NCI-H345 treated with DMSO at 0.1 percent for 48 hours (cell line): Measurements from ENCODE around the gene HSPB7.
"Not testable (repeated sequence)": the region's sequence is repeated elsewhere in the genome, so short reads cannot be mapped to it uniquely, and the experiment has no call there.

Experiments
- DNase-seq: peaks from one replicate; lab custom pipeline; 2025; ENCODE audit not compliant: unreplicated experiment; lab: John Stamatoyannopoulos, UW

The HSPB7 gene

DNA sequence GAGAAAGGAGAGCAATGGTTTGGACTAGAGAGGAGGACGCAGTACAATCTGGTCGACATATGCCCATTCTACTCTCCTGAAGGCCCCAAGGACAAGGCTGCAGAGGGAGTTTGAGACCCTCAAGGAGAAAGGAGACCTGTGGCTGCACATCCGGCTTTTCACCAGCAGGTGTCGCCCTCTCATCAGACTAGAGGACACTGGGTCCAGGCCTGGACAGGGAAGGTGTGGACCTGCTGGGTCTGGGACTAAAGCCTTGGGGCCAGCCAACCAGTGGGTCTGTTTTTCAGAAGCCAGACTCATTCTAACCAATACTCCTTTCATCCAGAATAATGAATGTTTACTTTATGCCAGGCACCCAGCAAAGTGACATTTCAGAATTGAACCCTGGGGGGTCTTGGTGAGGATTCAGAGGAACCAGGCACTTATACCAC is 8.8 kb downstream of the HSPB7 start:
- peak; percentile 48 for DNase-seq

DNA sequence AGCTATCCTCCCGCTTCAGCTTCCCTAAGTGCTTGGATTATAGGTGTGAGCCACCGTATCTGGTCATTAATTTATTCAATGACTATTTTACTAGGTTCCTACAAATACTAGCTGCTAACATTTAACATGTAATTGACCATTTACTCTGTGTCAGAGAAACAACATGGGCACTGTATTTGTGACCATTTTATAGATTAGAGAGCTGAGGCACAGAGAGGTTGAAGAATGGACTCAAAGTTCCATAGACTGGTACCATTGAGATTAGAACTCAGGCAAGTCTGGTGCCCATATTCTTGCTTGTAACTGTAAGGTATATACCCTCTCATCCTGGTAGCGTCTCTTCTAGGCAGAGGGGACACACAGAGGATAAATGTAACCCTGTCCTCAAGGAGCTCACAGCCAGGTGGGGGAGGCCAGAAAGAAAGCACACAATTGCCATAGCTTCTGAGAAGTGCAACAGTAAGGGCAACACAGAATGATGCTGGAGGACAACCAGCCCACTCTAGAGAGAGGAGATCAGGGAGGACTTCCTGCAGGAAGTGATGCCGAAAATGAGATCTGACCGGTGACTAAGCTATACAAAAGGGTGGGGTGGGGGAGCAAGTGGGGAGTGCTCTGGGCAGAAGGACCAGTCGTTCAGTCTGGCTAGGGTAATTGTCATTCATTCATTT is 10.0 kb downstream of the HSPB7 start:
- no peak for DNase-seq

DNA sequence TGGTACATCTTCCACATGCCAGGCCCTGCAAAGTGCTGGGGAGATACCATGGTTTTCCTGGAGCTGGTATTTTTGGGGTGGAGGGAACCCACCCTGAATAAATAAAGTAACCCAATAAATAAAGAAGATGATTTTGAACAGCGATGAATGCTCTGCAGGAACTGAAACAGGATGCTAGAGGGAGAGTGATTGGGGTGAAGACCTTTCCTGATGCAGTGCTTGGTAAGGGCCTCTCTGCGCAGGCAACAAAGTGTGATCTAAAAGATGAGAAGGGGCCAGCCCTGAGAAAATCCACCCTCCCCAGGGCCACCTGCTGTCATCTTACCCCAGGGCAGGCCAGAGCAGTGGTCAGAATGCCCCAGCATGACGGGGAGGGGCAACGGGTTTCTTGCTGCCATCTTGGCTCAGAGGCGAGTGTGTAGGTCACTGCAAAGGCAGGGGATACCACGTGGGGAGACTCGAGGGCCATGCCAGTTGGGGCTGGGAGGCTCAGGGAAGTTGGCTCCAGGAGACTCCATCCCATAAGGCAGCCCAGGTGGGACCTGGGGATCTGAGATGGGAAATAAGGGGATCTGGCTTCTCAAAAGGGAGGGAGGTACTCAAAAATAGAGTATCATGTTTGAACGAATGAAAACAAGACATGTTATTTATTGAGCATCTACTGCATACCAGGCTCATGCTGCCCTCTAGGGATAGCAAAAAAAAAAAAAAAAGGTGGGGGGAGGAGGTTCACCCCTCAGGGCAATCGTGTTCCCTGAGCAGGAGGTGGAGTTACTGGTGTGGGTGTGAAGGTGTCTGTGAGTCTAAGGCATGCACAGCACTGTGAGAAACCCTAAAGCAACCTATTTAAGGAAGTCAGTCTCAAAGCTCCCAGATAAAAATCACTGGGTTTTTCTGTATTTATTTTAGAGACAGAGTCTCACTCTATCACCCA is 11.0 kb downstream of the HSPB7 start:
- no peak for DNase-seq

DNA sequence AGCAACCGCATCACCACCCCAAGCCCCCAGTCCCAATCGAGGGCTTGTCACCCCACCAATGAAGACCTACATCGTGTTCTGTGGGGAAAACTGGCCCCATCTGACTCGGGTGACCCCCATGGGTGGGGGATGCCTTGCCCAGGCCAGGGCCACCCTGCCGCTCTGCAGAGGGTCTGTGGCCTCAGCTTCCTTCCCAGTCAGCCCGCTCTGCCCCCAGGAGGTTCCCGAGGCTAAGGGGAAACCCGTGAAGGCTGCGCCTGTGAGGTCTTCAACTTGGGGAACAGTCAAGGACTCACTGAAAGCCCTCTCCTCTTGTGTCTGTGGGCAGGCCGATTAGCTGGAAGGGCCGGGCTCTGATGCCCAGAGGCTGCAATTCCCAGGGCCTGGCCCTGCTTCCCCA is 11.8 kb downstream of the HSPB7 start:
- no peak for DNase-seq

DNA sequence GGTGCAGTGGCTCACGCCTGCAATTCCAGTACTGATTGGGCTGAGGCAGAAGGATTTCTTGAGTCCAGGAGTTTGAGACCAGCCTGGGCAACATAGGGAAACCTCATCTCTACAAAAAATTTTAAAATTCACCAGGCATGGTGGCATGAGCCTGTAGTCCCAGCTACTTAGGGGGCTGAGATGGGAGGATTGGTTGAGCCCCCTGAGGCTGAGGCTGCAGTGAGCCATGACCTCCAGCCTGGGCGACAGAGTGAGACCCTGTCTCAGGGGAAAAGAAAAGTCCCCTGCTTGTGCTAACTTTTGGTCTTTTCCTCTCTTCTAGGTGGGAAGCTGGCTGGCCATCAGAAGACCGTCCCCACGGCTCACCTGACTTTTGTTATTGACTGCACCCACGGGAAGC is 12.2 kb downstream of the HSPB7 start:
- DNase-seq, result no peak

DNA sequence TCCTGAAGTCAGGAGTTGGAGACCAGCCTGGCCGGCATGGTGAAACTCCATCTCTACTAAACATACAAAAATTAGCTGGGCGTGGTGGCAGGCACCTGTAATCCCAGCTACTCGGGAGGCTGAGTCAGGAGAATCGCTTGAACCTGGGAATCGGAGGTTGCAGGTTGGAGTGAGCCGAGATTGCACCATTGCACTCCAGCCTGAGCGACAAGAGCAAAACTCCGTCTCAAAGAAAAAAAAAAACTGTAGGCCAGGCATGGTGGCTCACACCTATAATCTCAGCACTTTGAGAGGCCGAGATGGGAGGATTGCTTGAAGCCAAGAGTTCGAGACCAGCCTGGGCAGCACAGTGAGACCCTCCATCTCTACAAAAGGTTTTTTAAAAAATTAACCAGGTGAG is 16.6 kb downstream of the HSPB7 start:
- not testable (repeated sequence) for DNase-seq

DNA sequence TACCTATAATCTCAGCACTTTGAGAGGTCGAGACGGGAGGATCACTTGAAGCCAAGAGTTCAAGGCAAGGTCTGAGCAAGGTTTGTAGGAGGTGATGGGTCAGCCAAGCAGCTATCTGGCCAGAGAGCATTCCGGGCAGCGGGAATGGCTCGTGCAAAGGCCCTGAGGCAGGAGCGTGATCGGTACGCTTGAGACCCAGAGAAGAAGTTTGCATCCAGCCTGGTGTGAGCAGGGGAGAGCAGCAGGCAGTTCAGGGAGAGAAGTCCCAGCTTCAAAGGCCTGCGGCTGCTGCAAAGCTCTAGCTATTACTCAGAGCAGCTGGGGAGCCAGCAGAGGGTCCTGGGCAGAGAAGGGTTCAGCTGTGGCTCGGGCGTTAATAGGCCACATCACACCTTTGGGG is 18.9 kb downstream of the HSPB7 start:
- no peak for DNase-seq

DNA sequence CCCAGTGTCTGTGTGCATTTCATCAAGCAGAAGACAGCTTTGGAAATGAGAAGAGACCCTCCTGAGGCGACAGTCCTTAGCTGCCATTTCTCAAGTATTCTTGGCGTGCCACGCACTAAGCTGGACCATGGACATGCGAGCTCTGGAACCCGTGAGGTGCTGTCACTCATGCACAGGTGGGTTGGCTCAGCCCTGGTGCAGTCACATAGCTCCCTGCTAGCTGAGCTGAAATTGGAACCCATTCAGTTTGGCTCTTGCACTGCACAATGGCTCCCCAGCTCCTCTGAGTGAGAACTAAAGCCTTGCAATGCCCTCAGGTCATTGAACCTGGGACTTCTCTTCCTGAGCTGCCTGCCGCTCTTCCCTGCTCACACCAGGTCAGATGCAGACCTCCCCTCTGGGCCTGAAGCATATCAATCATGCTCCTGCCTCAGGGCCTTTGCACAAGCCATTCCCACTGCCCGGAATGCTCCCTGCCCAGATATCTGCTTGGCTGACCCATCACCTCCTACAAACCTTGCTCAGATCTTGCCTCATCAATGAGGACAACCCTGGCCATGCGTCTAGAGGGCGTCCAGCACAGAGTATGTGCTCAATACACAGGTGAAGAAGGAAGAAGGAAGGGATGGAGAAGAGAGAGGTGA is 20.1 kb downstream of the HSPB7 start:
- no peak for DNase-seq

DNA sequence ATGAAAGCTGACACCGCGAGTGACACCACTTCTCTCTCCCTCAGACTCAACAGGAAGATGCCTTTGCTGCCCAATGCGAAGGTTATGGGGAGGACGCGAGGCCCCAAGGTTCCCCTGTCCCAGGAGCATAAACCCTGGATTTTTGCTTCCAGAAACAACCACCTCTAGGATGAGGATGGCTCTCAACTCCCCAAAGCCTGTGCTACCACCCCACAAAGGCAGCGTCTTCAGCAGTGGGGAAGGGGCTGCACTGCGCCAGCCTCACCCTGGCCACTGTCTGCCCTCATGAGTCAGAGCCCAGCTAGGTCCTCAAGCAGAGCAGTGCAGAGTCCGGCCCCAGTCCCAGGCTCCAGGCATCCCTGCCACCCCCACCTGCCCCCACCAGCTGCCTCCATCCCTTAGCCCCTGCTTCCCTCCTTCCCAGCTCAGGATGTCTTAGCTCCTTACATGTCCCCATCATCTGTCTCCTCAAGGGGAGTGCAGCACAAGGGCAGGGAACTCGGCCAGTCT is 20.7 kb downstream of the HSPB7 start:
- DNase-seq, result no peak

DNA sequence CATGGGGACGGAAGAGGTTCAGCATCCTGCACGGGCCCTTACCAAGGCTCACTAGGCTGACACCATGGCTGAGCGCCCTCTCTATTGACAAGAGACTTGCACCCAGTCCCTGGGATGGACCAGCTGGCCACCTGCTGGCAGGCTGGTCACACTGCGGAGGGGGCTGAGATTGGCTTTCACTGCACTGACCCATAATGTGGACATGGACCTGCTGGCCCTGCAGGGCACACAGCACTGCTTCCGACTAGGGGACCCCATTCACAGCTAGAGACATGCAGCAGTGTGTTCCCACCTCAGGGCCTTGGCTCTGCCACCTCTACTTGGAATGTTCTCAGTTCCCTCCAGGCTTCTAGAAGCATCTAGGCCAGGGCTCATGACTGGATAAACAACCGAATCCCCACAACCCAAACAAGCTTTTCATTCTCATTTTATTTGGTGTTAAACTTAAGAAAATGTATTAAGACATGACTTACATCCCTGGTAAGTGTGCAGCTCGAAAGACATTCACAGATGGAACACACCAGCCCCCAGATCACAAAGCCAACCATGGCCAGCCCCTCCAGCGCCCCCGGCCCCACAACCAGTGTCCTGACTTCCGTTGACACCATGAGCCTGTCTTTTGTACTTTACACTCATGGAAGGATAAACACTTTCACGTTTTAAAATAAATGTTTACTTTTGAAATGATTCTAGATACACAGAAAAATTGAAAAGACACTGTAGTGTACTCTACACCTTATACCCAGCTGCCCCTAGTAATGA is 23.1 kb downstream of the HSPB7 start:
- DNase-seq, result no peak

DNA sequence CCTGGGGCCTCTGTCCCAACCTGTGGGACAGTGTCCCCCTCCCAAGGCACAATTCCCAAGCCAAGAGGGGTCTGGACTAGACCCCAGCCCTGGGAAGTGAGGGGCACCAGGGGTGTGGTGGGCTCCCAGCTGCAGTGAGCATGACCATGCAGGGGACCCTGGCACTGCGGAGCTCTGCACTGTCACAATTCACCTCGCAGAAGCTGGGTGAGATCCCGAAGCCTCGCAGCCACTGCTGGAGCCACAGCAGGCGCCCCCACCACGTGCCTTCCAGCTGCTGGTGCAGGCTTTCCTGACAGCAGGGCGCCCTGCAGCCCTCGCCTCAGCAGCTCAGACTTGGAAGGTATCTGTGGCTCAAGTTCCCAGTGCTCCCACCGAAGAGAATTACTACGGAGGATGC is 23.8 kb downstream of the HSPB7 start:
- no peak for DNase-seq

DNA sequence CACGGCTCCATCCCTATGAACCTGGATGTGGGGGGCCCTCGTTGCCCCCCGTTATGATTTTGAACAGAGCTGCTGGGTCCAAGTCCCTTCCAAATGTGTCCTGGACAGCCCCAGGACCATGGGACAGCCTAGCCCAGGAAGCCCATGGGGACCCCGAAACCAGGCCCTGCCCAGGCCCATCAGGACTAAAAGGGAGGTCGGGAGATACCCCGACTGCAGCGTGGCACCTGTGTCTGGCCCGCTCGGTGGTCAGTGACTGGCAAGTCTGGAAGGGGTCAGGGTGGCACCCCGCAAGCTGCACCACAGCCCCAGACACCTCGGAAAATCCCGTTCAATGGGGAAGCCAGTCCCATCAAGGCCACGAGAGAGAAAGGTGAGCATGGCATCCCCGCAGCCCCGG is 24.2 kb downstream of the HSPB7 start:
- no peak for DNase-seq

DNA sequence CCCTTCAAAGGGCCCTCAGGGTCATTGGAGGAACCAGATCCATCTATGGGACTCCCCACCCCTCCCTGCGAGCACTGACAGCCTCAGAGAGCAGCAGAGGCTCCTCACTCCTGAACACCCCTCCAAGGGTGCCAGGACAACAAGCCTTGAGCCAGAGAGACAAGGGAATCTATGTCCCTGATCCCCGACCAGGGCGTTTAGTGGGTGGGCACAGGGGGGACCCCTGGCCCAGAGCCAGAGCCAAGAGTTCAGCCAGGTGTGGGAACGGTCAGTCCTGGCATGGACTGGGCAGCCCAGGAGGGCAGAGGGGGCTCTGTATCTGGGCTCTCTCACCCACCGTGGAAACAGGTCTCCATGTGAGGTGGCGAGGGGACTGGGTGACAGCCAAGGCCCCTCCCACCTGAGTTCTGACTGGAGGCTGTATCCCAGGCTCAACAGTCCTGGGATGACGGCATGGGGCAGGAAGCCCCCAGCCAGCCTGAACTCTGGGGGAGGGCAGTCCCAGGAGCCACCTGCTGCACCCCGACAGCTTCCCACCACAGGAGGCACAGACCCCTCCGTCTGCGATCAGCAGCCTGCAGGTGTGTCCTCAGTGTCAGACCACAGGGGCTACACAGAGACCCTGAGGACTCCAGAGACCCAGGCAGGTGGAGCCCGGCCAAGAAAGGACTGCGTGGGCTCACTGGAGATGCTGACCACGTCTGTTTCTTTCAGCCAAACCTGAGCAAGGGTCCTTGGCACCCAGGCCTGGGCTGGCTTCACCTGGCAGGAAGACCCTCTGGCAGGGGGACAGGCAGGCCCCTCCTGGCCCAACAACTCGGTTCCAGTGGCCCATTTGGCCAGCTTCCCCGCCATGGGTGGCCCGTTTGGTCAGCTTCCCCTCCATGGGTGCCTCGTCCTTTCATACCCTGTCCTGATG is 25.0 kb downstream of the HSPB7 start:
- DNase-seq, result no peak

DNA sequence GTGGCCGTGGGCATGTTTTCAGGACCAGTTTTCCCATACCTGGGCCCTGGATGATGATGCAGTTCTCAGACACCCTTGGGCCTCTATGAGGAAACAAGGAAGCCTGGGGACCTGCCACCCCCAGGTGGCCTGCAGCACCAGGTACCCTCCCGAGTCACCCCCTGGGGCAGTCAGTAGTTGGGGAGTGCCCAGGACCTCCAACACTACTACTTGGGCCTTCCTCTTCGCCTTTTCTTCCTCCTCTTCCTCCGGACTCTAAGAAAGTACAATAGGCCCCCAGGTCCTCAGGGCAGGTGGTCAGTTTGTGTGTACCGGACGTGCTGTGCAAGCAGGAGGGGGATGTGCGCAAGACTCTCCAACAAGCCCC is 25.7 kb downstream of the HSPB7 start:
- no peak for DNase-seq

DNA sequence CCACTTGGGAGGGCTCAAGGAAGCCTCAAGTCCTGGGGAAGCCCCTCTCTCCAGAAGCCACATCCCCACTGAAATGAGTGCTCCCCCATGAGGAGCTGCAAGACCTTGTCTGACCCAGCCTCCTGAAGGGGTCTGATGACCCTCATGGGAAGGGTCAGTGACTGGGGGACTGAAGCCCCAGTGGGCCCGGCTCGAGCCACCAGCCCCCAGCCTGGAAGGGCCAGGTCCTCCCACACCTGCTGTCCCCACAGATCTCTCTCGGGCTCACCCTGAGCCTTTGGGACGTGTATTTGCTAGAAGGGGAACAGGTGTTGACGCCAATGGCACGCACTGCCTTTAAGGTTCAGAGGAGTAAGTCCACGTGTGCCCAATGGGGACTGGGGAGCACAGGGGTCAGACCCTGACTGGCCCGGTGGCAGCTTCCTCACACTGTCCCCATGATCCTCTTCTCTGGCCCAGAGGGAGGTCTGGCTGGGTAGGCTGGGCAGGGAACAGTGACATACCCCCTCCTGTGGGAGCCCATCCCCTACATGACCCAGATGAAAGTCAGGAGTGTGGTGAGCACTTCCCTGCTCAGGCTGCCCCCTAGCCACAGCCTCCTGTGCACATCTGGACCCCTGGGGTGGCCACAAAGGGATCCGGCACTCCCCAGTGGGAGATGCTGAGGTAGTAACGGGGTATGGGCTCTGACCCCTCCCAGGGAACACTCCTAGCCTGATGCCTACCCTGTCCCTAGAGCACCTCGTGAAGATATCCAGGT is 26.2 kb downstream of the HSPB7 start:
- no peak for DNase-seq

DNA sequence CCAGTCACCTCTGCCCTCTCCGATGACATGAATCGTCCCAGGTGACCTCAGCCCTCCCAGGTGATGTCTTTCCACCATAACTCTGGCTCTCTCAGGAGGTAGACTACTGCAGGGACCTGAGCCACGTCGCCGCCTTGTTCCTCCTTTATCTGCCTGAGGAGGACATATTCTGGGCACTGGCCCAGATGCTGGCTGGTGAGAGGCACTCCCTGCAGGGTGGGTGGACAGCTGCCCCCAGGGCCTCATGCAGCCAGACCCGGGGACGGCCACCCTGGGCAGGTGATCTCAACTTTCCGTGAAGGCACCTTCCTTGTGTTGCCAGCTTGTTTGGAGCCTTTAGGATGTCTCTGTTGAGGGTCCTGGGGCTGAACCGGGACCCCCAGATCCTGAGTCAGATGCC is 28.1 kb downstream of the HSPB7 start:
- no peak for DNase-seq

DNA sequence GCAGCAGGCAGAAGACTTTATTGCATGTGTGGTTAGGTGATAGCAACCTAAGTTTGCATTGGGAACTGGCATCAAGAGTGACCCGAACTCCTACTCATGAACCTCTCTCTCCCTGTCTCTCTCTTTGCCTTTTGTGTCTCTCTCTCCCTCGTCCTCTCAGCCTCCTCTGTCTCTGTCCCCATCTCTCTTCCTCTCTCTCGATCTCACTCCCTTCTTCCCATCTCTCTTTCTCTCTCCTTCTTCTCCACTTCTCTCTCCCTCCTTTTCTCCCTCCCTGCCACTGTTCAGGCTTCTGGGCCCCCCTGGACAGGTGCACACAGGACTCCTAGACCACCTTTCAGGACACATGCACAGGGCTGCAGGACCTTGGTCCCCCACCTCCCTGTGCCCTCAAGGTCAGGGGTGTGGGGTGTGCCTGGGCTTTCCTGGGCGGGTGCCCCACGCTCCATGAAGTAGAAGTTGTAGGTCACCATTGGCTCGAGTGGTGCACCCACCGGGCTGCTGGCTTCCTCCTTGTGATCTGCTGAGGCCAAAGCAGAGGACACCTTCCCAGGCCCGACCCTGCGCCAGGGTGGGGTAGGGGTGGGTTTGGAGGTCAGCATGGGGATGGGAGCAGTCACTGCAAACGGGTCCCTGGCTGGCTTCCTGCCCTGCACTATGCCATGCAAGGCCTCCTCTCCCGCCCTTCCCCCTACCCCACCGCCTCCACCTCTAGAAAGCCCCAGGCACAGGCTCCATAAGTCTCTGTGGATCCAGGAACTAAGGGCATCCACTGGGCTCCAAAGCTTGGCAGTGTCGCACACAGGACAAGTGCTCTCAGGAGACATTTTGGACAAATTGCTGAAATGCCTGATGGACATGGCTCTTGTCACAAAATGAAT is 28.7 kb downstream of the HSPB7 start:
- no peak for DNase-seq

DNA sequence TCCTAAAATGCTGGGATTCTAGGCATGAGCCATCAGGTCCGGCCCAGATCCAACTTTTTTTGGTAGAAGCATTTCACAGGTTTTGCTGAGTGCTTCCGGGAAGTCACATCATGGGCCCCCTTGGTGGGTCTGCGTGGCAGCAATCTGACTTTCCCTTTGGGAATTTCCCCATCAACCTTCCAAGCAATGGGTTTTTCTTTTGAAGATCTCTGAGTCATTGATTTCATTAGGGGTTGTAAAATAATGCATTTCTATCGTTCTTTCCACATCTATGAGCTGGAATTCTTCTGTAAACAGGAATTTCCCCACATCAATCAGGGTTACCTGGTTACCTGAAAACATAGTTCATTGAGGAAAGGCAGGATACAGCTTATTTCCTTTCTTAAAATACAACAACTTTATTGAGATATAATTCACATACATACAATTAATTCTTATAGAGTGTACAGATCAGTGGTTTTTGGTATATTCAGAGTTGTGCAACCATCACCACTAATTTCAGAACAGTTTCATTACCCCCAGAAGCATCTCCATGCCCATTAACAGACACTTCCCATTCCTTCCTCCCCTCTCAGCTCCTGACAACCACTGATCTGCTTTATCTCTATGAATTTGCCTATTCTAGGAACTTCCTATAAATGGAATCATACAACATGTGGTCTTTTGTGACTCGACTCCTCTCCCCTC is 32.1 kb downstream of the HSPB7 start:
- DNase-seq, result no peak
